GM15510 (cell line): ENCODE data around the gene ANAPC5.

Experiments used
- POLR2A ChIP-seq: IDR thresholded peaks from 3 replicates; pipeline ENCODE4 v1.6.1; 2011; ENCODE audit warnings: borderline replicate concordance; ENCODE audit not compliant: insufficient read length; ENCODE audit errors: extremely low read depth

The ANAPC5 gene

GRCh38 chr12:121334513-121335343, 17.5 kb downstream of the ANAPC5 start:
- TF ChIP-seq POLR2A = no peak

GRCh38 chr12:121333747-121334146, 18.5 kb downstream of the ANAPC5 start:
- TF ChIP-seq POLR2A = no peak

- no peak for TF ChIP-seq POLR2A
Measured at GRCh38 chr12:121331248-121331647, 21.0 kb downstream of the ANAPC5 start.

DNA sequence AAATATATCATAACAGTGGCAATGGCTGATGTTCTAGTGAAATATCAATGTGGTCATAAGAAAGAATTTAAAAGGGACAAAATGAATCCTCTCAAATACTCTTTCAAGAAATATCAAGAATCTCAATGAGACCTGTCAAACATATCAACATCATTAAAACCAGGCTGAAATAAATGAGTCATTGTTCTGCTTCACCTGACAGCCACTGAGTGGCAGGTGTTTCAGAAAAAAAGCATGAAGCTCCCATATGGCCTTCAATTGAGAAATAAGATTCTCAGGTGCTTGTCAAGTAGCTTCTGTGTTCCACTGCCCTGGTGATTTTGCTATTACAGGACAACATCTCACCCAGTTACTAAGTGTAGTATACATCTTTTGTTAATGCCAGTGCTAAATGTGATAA, 21.5 kb downstream of the ANAPC5 start:
- no peak for TF ChIP-seq POLR2A

GRCh38 chr12:121330195-121330594, 22.0 kb downstream of the ANAPC5 start:
- TF ChIP-seq POLR2A = no peak

DNA sequence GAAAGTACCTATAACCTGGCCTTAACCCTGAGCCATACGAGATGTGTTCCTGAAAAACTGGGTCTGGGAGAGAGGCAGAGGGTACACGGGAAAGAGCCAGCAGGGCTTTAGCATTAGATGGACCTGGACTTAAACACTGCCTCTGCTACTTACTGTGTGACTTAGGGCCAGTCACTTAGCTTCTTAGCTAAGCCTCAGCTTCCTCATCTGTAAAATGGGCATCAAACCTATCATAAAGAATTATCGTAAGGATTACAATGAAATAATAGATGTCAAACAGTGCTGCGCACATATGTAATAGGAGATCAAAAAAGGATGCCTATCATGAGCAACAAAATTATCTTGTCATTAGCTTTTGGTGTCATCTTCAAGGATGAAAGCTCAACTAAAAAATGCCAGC, 23.6 kb downstream of the ANAPC5 start:
- TF ChIP-seq POLR2A = no peak

- no peak for TF ChIP-seq POLR2A
Measured at GRCh38 chr12:121326996-121327674, 25.1 kb downstream of the ANAPC5 start.

DNA sequence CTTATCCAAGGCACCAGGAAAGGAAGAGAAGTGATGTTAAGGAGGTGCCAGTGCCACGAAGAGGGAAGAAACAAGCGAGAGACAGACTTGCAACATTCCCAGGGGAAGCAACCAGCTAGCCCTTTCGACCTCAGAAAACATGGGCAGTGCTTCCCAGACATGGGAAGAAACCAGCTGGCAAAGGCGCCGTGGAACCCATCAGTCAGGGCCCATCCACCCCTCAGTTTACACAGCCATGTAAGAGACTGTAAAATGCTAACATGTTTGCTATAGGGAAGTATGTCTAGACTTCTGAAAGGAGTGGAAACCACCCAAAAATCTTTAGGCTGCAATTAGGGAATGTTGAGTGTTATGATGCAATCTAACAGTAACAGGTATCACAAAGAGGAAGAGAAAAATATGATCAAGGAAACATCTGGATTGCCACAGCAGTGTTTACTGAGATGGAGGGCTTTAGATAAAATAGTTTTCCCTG, 26.3 kb downstream of the ANAPC5 start:
- TF ChIP-seq POLR2A = no peak

DNA sequence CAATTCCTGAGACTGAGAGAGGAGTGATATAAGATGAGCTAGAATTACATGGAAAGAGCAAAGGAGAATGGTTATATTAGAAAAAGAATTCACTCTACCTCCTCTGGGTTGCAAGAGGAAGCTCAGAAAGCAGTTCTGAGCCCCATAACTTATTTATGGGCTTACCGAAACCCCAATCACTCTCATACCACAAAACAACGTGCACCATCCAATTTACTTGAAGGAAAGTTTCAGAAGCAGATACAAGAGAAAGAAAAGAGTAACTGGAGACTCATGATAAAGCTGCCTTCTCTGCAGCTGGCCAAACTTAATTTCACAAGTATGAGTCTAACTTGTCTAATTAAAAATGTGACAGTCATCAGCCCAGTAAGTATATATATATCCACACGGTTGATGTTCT, 28.3 kb downstream of the ANAPC5 start:
- TF ChIP-seq POLR2A = no peak

DNA sequence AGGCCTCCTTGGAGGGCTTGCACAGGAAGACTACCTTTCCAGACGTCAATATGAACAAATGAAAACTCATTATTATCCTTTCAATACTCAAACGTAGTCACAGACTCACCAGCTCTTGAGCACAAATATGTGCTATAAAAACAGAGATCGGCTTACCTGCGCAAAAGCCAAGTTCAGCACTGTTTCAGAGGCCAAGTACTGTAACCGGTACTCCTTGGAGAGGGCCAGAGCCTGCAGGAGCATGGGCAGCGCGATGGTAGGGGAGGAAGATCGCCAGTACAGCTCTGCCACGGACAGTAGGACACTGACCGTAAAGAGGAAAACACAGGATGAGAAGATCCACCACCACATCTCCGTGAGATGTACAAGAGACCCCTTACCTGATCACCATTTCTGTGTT, 34.1 kb downstream of the ANAPC5 start:
- TF ChIP-seq POLR2A = no peak

DNA sequence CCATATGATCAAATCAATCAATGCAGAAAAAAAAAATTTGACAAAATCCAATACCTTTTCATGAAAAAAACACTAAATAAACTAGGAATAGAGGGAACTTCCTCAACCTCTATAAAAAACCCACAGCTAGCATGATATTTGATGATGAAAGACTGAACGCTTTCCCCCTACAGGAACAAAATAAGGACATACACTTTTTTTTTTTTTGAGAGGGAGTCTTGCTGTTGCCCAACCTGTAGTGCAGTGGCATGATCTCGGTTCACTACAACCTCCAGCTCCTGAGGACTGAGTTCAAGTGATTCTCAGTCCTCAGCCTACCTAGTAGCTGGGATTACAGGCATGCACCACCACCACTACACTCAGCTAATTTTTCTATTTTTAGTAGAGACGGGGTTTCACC, 37.8 kb downstream of the ANAPC5 start:
- TF ChIP-seq POLR2A = no peak

GRCh38 chr12:121304306-121304705, 47.9 kb downstream of the ANAPC5 start:
- TF ChIP-seq POLR2A = no peak

DNA sequence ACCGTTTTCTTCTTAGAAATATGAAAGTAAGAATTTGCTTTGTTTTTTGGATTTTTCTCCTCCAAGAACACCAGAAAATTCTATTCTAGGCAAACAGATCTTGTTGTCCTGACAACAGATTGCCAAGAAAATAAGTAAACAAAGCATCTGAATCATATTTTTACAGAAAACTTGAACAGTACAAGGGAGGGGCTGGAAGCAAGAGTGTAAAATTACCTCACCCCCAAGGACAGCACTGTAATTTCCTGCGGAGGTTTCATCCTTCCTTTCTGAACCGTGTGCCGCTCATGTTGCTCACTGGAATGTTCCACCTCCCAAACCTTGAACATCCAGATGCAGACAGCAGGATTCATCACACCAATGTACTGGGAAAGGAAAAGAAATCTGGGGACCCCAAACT, 50.3 kb downstream of the ANAPC5 start:
- TF ChIP-seq POLR2A = no peak

DNA sequence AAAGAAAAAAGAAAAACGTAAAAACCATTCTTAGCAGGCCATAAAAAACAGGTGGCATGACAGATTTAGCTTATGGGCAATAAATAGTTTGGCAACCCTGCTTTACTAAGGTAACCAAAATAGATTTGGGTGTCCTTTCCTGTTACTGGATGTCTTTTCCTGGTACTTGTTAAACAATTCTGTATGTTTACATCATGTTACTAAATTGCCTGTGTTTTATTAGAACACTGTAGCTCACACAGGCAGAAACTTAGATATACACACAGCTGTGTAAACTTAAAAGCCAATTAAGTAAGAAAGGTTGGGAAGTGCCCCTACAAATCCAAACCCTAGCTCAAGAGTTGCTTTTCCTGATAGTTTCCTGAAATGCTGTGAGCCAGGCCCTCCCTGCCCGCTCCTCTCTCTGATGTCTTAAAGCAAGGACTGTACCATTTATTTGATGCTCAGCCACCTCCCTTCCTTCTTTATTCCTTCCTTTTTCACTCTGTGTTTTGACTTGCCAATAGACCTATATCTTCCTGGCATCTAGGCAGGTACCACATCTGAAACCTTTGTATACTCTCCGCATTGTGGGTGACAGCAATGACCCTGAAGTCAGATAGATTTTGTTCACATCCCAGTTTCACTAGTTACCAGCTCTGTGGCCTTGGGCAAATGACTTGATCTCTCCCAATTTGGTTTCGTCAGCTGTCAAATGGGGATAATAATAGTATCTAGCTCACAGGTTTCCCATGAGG, 52.0 kb downstream of the ANAPC5 start:
- no peak for TF ChIP-seq POLR2A

DNA sequence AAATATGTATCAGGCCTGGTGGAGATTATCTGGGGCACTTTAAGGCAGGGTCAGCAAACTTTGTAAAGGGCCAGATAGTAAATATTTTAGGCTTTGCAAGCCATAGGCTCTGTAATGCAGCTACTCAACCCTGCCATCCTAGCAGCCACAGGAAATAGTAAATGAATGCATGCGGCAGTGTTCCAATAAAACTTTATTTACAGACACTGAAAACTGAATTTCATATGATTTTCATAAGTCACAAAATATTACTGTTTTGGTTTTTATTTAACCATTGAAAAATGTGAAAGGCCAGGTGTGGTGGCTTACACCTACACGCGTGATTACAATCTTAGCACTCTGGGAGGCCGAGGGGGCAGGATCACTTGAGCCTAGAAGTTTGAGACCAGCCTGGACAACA, 52.5 kb downstream of the ANAPC5 start:
- TF ChIP-seq POLR2A = no peak
